NOMO-1 treated with dmso at 0.1 percent for 144 hours (cell line): ENCODE measurements around the gene APPL2.
"Not testable (repeated sequence)": the region's sequence is repeated elsewhere in the genome, so short reads cannot be mapped to it uniquely, and the experiment has no call there.

Source experiments
- DNase-seq: peaks from one replicate; lab custom pipeline; 2025; ENCODE audit not compliant: unreplicated experiment; lab: John Stamatoyannopoulos, UW

Gene APPL2

DNA sequence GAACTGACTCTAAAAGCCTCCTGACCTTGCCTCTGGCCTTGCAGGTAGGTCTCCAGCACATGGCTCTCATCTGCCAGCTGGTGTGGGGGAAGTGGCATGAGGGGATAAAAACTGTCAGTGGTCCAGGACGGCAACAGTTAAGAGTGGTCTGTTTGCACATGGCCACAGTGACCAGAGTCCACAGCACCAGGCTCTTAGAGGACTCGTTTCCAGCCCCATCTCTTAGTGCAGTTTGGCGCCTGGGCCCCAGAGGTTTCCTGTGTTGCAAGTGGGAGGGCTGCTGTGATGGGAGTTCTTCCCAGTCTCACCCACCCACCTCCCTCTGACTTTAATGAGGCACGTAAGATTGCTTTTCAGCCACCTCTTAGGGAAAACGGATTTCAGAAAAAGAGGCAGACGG lies 37.0 kb downstream of the APPL2 start:
- no peak for DNase-seq

DNA sequence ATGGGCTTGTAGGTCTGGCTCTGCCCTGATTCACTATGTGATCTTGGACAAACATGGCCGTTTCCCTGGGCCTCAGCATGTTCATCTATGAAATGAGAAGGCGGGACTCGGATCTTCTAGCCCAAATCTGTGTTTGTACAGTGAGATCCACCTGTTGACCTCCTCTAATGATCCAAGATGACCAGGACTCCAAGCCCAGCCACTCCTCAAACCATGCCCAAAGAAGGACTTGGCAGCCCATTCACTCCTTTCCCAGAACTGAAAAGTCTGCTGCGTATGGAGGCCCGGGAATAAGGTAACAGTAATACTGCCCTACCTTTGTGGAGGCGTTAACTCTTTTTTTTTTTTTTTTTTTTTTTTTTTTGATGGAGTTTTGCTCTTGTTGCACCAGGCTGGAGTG lies 39.9 kb downstream of the APPL2 start:
- no peak for DNase-seq

DNA sequence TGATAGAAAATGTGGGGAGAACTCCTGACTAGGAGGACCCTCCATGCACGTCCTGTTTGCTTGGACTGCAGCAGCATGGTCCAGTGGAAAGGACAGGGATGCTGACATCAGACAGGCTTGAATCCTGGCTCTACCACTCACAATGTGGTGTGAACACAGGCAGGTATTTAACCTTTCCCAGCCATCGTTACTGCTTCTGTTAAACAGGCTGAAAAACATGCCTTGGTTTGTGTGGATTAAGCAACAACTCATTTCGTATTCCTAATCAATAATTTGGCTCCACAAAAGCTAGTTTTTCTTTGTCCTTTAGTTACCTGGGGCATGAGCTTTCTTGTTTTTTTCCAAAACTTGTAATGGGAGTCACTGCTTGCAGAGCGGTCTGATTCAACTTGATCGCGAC lies 41.0 kb downstream of the APPL2 start:
- DNase-seq, result no peak

DNA sequence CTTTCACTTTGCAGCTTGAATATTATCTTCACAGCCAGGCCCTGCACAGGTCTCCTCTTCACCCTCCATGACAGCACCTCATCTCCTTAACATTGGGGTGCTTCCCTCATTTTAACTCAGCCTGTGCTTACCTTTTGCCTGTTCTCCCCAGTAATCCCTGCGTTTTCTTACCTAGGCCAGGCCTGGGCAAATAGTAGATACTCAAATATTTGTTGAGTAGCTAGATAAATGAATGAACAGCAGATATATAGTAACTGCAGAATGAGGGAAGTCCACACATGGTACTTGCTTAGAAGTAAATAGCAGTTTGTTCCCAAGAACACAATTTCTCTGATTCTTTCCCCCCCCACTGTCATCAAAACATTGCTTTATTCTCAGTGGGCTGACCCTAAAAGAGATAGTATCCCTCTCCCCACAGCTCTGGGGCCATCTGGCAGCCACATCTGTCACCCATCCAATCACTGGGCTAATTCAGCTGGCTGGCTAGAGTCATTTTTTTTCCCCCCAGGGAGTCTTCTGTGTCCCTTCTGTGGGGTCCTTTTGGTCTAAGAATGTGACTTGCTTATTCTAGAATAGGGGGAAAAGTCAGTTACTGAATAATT lies 43.2 kb downstream of the APPL2 start:
- DNase-seq, result no peak

DNA sequence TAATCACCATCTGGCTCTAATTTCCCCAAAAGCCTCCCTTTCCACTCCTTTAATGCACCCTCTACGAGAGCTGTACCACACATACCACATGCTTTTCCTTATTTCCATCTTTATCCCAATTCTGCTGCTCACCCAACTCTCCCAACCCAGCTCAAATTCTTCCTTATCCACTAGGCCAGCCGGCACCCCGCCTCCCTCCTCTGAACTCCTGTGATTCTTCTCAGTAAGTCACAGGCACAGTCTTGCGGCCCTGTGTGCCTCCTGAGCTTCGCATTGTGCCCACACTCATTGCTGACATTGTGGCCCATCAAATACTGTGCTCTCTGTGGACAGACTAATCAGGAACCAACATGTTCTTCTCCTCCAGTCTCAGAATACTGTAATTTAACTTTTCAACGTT lies 45.4 kb downstream of the APPL2 start:
- DNase-seq, result no peak

DNA sequence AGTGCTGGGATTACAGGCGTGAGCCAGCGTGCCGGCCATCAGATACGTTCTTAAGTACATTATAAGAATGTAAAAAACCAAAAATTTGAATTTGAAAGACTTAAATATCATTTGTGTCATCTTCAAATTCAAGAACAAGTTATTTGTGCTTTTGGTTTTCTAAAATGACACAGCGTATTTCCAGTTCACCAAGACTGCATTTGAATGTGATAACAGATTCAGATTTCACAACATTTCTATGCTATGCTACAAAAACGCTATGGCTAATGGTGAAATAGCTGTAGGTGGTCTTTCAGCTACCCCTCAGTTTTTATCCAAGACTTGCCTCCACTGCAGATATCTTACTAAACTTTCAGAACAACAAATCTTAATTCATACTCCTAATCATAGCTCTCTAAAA lies 46.7 kb downstream of the APPL2 start:
- no peak for DNase-seq

DNA sequence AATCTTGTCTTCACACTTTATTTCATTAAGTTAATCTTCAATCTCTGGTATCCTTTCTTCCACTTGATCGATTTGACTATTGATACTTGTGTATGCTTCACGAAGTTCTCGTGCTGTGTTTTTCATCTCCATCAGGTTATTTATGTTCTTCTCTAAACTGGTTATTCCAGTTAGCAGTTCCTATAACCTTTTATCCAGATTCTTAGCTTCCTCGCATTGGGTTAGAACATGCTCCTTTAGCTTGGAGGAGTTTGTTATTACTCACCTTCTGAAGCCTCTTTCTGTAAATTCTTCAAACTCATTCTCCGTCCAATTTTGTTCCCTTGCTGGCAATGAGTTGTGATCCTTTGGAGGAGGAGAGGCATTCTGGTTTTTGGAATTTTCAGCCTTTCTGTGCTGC lies 52.0 kb downstream of the APPL2 start:
- DNase-seq, result not testable (repeated sequence)

DNA sequence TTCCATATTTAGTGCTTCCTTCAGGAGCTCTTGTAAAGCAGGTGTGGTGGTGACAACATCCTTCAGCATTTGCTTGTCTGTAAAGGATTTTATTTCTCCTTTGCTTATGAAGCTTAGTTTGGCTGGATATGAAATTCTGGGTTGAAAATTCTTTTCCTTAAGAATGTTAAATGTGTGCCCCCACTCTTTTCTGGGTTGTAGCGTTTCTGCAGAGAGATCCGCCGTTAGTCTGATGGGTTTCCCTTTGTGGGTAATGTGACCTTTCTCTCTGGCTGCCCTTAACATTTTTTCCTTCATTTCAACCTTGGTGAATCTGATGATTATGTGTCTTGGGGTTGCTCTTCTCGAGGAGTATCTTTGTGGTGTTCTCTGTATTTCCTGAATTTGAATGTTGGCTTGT lies 52.6 kb downstream of the APPL2 start:
- DNase-seq, result not testable (repeated sequence)

DNA sequence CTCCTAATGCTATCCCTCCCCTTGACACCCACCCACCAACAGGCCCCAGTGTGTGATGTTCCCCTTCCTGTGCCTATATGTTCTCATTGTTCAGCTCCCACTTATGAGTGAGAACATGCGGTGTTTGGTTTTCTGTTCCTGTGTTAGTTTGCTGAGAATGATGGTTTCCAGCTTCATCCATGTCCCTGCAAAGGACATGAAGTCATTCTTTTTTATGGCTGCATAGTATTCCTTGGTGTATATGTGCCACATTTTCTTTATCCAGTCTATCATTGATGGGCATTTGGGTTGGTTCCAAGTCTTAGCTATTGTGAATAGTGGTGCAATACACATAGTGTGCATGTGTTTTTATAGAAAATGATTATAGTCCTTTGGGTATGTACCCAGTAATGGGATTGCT lies 56.9 kb downstream of the APPL2 start:
- not testable (repeated sequence) for DNase-seq

DNA sequence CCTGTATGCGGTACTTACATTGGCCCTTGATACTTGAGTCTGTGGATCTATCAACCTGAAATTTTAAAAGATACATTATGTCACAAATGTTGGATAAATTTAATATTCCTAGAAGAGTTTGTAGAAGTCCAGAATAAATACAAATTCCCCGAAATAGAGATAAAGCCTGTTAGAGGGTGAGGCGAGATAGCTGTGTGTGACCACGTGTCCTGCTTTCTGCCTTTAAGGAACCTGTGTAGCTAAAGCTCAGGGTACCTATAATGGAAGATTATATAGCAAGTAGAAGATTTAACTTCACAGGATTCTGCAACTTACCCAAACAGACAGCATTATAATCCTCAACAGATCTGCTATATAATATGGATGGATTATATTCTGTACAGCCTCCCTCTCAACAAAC lies 58.8 kb downstream of the APPL2 start:
- DNase-seq, result no peak

DNA sequence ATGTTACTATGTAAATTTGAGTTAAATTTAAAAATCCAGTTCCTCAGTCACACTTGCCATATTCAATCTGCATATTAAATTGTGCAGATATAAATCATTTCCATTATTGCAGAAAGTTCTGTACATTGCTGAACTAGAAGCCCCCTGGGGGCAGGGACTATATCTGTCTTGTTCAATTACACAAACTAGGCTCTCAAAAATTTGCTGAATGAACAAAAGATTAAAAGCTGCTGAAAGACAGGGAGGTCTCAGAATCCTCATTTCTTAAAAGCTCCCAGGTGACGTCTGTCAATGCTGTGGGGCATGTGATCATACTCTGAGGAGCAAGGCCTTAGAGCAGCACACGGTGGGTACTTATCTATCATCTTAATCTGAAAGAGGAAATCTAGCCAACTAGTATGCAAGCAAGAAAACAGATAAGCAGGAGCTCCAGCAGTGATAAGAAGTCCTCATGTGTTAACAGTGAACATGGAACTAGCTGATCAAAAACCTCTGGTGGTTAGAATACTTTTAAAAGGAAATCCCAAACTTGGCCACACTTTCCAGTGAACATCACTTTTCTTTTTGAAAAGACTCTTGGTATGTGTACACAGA lies 60.5 kb downstream of the APPL2 start:
- no peak for DNase-seq

DNA sequence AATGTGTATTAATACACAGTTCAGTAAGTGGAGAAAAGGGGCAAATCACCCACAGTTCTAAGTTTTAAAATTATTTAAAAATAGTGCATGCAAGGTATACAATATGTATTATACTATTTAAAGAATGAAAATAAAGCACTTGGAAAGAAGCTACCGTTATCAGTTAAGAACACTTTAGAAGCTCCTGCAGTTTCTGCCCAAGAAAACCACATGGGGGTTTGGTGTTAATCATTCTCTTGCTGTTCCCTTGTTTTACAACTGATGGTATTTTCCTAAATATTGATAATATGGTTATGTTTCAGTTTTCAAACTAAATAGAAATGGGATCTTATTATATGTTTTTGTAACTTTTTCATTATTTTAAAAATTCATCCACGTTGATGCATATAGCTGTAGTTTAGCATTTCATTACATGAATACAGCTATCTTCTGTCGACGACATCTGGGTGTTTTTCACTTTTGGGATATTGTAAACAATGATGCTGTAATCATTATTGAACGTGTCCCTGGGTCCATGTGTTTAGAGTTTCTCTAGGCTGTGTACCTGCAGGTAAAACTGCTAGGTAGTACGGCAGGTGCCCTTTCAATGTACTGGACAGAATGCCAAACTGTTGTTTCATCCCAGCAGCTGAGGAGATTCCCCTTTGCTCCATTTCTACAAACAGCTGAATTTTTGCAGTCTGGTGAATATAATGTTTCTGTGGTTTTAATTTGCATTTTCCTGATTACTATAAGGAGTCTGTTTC lies 64.1 kb downstream of the APPL2 start:
- no peak for DNase-seq

DNA sequence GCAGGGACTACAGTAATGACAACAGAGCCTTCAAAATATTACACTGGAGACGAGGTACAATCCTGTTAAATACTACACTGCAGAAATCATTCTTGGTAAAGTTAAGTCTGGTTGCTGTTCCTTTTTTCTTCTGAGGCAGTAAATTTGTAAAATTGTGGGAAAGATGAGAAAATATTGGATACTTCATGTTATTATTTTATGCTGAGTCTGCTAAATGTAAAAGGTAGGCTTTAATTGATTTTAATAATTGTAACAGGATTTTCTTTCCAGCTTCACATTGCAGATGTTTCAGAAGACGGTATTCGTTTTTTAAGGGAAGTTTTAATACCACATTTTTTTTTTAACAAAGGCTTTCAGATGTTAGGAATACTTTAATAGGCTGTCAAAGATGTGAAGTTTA lies 65.8 kb downstream of the APPL2 start:
- no peak for DNase-seq

DNA sequence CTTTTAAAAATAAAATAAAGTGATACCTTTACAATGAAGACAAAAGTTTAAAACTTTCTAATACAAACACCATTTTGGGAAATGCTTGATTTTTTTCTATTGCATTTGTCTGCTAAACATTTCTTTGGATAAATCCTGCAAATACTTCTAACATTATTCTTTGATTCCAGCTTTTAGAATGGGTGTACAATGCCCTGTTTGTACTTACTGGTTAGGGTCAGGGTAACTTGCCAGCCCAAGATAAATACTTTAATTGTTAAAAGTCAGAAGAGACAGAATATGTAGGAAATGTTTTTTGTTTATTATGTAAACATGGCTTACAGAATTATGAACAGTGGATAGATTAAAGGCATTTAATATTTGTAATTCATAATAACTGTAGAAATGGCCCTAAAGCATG lies 68.0 kb downstream of the APPL2 start:
- DNase-seq, result no peak

DNA sequence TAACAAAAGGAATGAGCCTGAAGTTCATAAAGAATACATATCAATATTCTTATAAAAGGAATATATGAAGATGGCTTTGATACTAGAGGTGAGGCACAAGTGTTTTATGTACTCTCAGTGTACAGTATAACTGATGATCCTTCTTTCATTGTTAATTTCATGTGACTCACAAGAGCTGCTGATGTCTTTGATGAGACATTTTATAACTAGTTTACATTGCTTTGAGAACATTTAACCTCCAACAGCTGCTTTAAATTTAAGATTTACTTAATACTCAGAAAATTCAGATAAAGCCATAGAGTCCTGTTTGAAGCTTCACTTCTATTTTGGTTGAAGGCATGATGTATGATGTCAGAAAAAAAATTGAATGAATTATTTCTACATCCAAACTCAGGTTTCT lies 68.6 kb downstream of the APPL2 start:
- no peak for DNase-seq

DNA sequence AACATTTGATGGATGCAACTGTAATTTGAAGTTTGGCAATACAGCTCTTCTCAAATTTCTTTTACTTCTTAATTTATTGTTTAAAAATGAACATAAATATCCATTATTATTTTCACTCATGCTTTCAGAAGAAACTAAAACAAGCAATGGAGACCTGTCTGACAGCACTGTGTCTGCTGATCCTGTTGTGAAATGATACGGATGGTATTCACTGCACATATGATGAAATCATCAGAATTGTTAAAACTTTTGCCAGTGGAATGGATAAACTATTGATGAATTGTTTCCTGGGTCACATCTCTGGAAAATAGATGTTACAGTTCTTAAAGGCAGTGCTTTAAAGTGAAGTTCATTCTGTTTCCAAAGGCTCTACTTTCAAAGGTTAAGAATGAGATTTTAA lies 69.2 kb downstream of the APPL2 start:
- DNase-seq, result no peak

DNA sequence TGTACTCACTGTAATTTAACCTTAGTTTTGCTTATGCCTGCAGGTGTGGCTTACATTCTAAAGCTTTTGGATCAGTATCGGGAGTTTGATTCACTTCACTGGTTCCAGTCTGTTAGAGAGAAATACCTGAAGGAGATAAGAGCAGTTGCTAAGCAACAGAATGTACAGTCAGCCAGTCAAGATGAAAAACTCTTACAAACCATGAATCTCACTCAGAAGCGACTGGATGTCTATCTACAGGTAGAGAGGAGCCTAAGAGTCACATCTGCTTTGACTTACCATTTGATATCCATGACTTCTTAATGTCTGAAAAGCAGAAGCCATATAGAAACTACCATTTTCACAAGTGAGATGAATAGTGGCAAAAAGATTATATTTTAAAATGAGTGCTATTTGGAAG lies 71.9 kb downstream of the APPL2 start:
- DNase-seq, result no peak

DNA sequence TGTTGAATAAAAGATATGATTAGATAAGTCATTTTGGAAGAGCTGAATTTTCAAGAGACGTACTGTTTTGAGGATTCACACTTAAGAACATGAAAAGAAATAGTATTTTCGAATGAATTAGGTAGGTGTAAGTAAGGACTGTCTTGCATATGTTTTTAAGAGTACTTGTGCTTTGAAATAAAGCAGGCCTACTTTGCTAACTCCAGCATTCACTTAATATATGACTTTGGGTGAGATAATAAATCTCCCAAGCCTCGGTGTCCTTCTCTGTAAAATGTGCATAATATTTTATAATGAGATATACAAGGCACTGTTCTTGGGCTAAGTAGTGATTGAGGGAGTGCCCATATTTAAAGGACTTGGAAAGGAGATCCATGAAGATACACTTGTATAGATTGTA lies 73.8 kb downstream of the APPL2 start:
- no peak for DNase-seq

DNA sequence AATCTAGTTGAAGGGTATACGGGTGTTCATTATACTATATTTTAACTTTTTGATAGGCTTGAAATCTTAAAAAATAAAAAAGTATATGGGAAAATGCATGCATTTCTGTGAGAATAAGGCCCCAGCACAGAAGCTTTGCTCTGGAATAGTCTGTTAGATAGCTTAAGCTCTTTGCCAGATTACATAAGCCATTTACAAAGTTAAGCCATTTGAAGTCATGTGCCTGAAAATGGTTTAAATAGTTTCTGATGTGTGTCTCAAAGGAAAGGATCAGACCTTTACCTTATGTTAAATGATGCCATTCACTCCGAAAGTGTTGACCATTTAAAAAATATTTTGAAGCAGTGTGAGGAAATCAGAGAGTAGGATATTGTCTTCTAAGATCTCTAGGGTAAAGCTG lies 77.1 kb downstream of the APPL2 start:
- DNase-seq, result no peak

DNA sequence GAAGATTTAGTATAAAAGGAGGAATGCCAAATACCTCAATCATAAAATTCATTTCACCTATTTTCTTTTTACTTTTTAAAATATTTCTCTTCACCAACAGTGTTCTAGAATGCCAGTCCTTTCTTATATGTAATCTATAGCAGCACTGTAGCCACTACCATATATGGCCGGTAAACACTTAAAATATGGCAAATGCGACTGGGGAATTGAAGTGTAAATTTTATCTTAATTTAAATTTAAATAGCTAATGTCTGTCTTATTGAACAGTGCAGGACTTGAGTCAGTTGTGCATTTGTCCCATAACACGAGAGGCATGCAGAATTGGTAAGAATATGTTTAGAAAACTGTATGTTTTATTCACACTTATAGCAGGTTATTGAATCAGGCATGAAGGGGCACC lies 78.4 kb downstream of the APPL2 start:
- DNase-seq, result no peak

DNA sequence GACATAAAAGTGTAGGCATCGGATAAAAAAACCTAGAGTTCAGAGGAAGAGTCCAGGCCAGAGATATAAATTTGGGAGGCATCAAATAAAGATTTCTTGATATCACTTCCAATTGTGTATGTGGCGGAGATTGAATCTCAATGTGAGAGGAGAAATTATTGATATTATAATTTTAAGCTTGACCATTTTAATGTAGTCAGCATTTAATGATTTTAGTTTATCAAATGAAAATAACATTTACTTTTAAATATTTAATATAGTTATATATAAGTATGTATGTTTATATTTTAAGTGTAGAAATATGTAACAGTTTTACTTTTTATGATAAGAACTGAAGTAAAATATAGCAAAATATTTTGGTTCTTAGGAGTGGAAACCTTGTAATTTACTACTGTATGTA lies 79.7 kb downstream of the APPL2 start:
- DNase-seq, result no peak

DNA sequence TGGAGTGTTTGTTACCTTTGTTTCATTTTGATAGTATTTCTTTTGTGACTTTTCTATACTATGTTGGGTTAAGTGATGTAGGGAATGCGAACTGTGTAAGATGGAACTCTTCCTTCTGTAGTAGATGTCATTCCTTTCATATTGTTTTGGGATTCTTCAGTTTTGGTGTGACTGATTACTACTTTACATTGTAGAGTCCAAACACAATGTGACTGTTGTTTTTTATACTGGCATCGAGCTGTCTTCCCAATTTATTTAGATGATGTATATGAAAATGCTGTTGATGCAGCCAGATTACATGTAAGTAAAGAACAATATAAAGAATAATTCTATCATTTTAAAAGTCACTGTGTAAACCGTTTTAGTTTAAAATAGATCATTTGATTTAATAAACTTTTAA lies 93.7 kb downstream of the APPL2 start:
- no peak for DNase-seq
